ENCODE measurements around the gene FOSL1. TPM values are rescaled to one million over a fixed set of nuclear protein-coding genes. Genes with fewer than 3 reads are reported as not detected.

The FOSL1 gene
- total and polyA plus RNA-seq, 2 of the 13 experiments (the other 11 are each of a cell fraction or from before 2014, with no cell fraction given), result 4.0 to 4.1 TPM

GRCh38 chr11:65873318-65874156 lies 26.7 kb downstream of the FOSL1 start (continued):
- TF ChIP-seq ZNF333 (CRISPR knock-in tag; IDR thresholded peaks at IDR 0.05; ENCODE audit: borderline replicate concordance) (no peak), YY1 (IDR thresholded peaks at IDR 0.05; ENCODE audit: insufficient read depth, insufficient replicate concordance, low read depth, low read length) (no peak), IRF1 (CRISPR knock-in tag; IDR thresholded peaks at IDR 0.05; ENCODE audit: low read depth) (no peak), PAX8 (CRISPR knock-in tag; IDR thresholded peaks at IDR 0.05; ENCODE audit: borderline replicate concordance) (no peak), TMF1 (CRISPR knock-in tag; IDR thresholded peaks at IDR 0.05; ENCODE audit: low read depth) (no peak), RBAK (CRISPR knock-in tag; IDR thresholded peaks at IDR 0.05) (no peak), RAD21 (CRISPR knock-in tag; IDR thresholded peaks at IDR 0.05) (no peak), ZNF782 (CRISPR knock-in tag; IDR thresholded peaks at IDR 0.05; ENCODE audit: borderline replicate concordance) (no peak; the same call in 1 of the 2 replicates), NRL (CRISPR knock-in tag; IDR thresholded peaks at IDR 0.05; ENCODE audit: borderline replicate concordance) (peak; percentile 82), RNF219 (CRISPR knock-in tag; IDR thresholded peaks at IDR 0.05) (no peak), JUND (CRISPR knock-in tag; IDR thresholded peaks at IDR 0.05) (no peak), JDP2 (CRISPR knock-in tag; IDR thresholded peaks at IDR 0.05; ENCODE audit: borderline replicate concordance) (no peak), ZSCAN29 (CRISPR knock-in tag; conservative IDR thresholded peaks at IDR 0.05) (no peak), ZNF24 (IDR thresholded peaks at IDR 0.05) (no peak), ZFY (CRISPR knock-in tag; IDR thresholded peaks at IDR 0.05) (no peak), ZNF274 (CRISPR knock-in tag; IDR thresholded peaks at IDR 0.05) (0 out of 2 replicates have a peak, but pooled peaks have one; percentile 56), ZNF367 (CRISPR knock-in tag; IDR thresholded peaks at IDR 0.05; ENCODE audit: borderline replicate concordance) (no peak)
- TF ChIP-seq, protein P1, sequence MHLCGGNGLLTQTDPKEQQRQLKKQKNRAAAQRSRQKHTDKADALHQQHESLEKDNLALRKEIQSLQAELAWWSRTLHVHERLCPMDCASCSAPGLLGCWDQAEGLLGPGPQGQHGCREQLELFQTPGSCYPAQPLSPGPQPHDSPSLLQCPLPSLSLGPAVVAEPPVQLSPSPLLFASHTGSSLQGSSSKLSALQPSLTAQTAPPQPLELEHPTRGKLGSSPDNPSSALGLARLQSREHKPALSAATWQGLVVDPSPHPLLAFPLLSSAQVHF (CRISPR knock-in tag; IDR thresholded peaks at IDR 0.05), result no peak
